A549 (cell line): ENCODE data around the gene CNKSR3. TPM values are rescaled to one million over a fixed set of nuclear protein-coding genes. Genes with fewer than 3 reads are reported as not detected.

ENCODE experiments used
- ATAC-seq, 2 experiments: fragments of 200-7000 bp in 1 of 2; fragments of >200 bp in 1 of 2; cut with Nextera tagmentation in 1 of 2; cut with Tn5 transposase in 1 of 2; 3 replicates each; pipeline versions ENCODE4 v1.8.0 to v1.9.1; 2018 to 2020; ENCODE audit warnings: mild to moderate bottlenecking in 1 of 2, moderate library complexity in 1 of 2
- CTCF ChIA-PET: fragments of 300-600 bp; sonication (Branson Sonifier 250); formaldehyde crosslinking; extraction: SDS; loops from one replicate; lab custom pipeline; 2021; ENCODE audit warnings: antibody characterized with exemption, inconsistent platforms; lab: Yijun Ruan, JAX
- POLR2A ChIA-PET: fragments of 350-600 bp; formaldehyde crosslinking; extraction: SDS; loops from one replicate; lab custom pipeline; 2021; ENCODE audit warnings: antibody characterized with exemption, inconsistent platforms; lab: Yijun Ruan, JAX
- DNase-seq, 2 experiments: peaks; one replicate each; pipeline versions ENCODE4 v3.0.0 to v3.0.0-alpha.2; 2011 to 2016; ENCODE audit warnings: low read depth in 1 of 2, low spot score in 1 of 2
- FAIRE-seq: peaks from 2 replicates; lab custom pipeline; 2011; peaks lifted over from hg19 to GRCh38; lab: Jason Lieb, UNC
- H3K27ac ChIP-seq, 2 experiments: fragments of >200 bp; sonication (Bioruptor Twin); formaldehyde crosslinking; 3 replicates each; pipeline ENCODE4 v1.5.1; 2016 to 2017
- H3K4me1 ChIP-seq: fragments of >200 bp; sonication (Bioruptor Twin); formaldehyde crosslinking; 3 replicates; pipeline ENCODE4 v1.6.1; 2016
- H3K4me2 ChIP-seq: fragments of >200 bp; sonication (Bioruptor Twin); formaldehyde crosslinking; 3 replicates; pipeline ENCODE4 v1.6.1; 2016
- H3K4me3 ChIP-seq: fragments of >200 bp; sonication (Bioruptor Twin); formaldehyde crosslinking; 3 replicates; pipeline ENCODE4 v1.5.1; 2016
- H3K9me3 ChIP-seq: fragments of >200 bp; sonication (Bioruptor Twin); formaldehyde crosslinking; 3 replicates; pipeline ENCODE4 v1.6.1; 2016
- CBX2 ChIP-seq: fragments of 200-600 bp; sonication (generic); IDR thresholded peaks from 2 replicates; pipeline ENCODE4 v1.6.1; 2016; ENCODE audit warnings: low read depth, mild to moderate bottlenecking, borderline replicate concordance
- CBX8 ChIP-seq: fragments of 200-600 bp; sonication (generic); IDR thresholded peaks from 2 replicates; pipeline ENCODE4 v1.6.1; 2016
- CHD4 ChIP-seq: fragments of 200-600 bp; sonication (generic); IDR thresholded peaks from 2 replicates; pipeline ENCODE4 v1.6.1; 2016; ENCODE audit warnings: antibody characterized with exemption, mild to moderate bottlenecking, borderline replicate concordance
- EHMT2 ChIP-seq: fragments of 200-600 bp; sonication (generic); IDR thresholded peaks from 2 replicates; pipeline ENCODE4 v1.6.1; 2016; ENCODE audit warnings: antibody characterized with exemption, low read depth, mild to moderate bottlenecking, moderate library complexity
- EP300 ChIP-seq, 2 experiments: fragments of >200 bp; sonication (Bioruptor Twin); formaldehyde crosslinking; IDR thresholded peaks; 2 replicates in 1 of 2; 3 replicates in 1 of 2; pipeline ENCODE4 v1.6.1; 2016 to 2017
- FOSB ChIP-seq: fragments of 250-450 bp; sonication (Bioruptor Pico); IDR thresholded peaks from 2 replicates; pipeline ENCODE4 v1.5.0; 2020; ENCODE audit warnings: mild to moderate bottlenecking, moderate library complexity
- HEYL ChIP-seq: fragments of 250-450 bp; sonication (Bioruptor Pico); IDR thresholded peaks from 2 replicates; pipeline ENCODE4 v1.8.0; 2021; ENCODE audit warnings: mild to moderate bottlenecking, moderate library complexity
- HOXB13 ChIP-seq: fragments of 250-450 bp; sonication (Bioruptor Pico); IDR thresholded peaks from 2 replicates; pipeline ENCODE4 v1.5.0; 2020; ENCODE audit warnings: low read depth, mild to moderate bottlenecking, moderate library complexity
- HOXB5 ChIP-seq: fragments of 250-450 bp; sonication (Bioruptor Pico); IDR thresholded peaks from 2 replicates; pipeline ENCODE4 v1.5.0; 2020; ENCODE audit warnings: mild to moderate bottlenecking, moderate library complexity
- JUN ChIP-seq, 2 experiments: fragments of >200 bp; sonication (Bioruptor Twin); formaldehyde crosslinking; IDR thresholded peaks; 2 replicates in 1 of 2; 3 replicates in 1 of 2; pipeline ENCODE4 v1.6.1; 2016 to 2017
- JUNB ChIP-seq: fragments of >200 bp; sonication (Bioruptor Twin); formaldehyde crosslinking; IDR thresholded peaks from 2 replicates; pipeline ENCODE4 v1.6.1; 2016
- MAFK ChIP-seq: fragments of 450-650 bp; IDR thresholded peaks from 2 replicates; pipeline ENCODE4 v1.6.1; 2014; ENCODE audit not compliant: partially characterized antibody
- MYC ChIP-seq: IDR thresholded peaks from 2 replicates; pipeline ENCODE4 v1.6.1; 2012; ENCODE audit warnings: mild to moderate bottlenecking, inconsistent platforms, low read length, improper control_type of control experiment, borderline replicate concordance
- NPAS2 ChIP-seq: fragments of 250-450 bp; sonication (Bioruptor Pico); IDR thresholded peaks from 2 replicates; pipeline ENCODE4 v1.8.0; 2022; ENCODE audit warnings: mild to moderate bottlenecking, moderate library complexity, borderline replicate concordance
- PBX3 ChIP-seq: IDR thresholded peaks from 2 replicates; pipeline ENCODE4 v1.6.1; 2012
- POLR2A ChIP-seq: IDR thresholded peaks from 2 replicates; pipeline ENCODE4 v1.6.1; 2012; ENCODE audit warnings: mild to moderate bottlenecking, low read length
- POLR2AphosphoS2 ChIP-seq: conservative IDR thresholded peaks from 2 replicates; pipeline ENCODE4 v1.6.1; 2012; ENCODE audit warnings: low read length, improper control_type of control experiment, inconsistent platforms
- TFCP2L1 ChIP-seq: fragments of 250-450 bp; sonication (Bioruptor Pico); IDR thresholded peaks from 2 replicates; pipeline ENCODE4 v1.5.0; 2021; ENCODE audit warnings: mild to moderate bottlenecking
- TP53 ChIP-seq: fragments of 250-450 bp; sonication (Bioruptor Pico); IDR thresholded peaks from 2 replicates; pipeline ENCODE4 v1.5.0; 2021; ENCODE audit warnings: mild to moderate bottlenecking, moderate library complexity
- USF2 ChIP-seq: fragments of 450-650 bp; IDR thresholded peaks from 2 replicates; pipeline ENCODE4 v1.6.1; 2014; ENCODE audit warnings: antibody characterized with exemption
- ZC3H11A ChIP-seq: fragments of 450-650 bp; IDR thresholded peaks from 2 replicates; pipeline ENCODE4 v1.6.1; 2014; ENCODE audit warnings: antibody characterized with exemption, mild to moderate bottlenecking
- ZFP36 ChIP-seq: fragments of 450-650 bp; IDR thresholded peaks from 2 replicates; pipeline ENCODE4 v1.6.1; 2014; ENCODE audit warnings: borderline replicate concordance; ENCODE audit not compliant: partially characterized antibody
- ZSCAN20 ChIP-seq: fragments of 250-450 bp; sonication (Bioruptor Pico); IDR thresholded peaks from 2 replicates; pipeline ENCODE4 v1.8.0; 2022; ENCODE audit warnings: mild to moderate bottlenecking, moderate library complexity
- WGBS: methylation state at CpG from one replicate; pipeline ENCODE4 v1.1.6; 2017; ENCODE audit errors: missing lambda C conversion rate; 5-methylcytosine and 5-hydroxymethylcytosine counted together
- polyA plus RNA-seq, 4 experiments: library from polyadenylated mRNA; depleted of rRNA in 3 of 4; stranded (reverse); fragments of >200 nt; fragmentation: RNase III in 1 of 4; extraction: RNeasy Plus Mini Kit Qiagen cat#74134 plus additional on column Dnase treatment in 1 of 4; gene quantifications; 2 replicates in 3 of 4; 3 replicates in 1 of 4; pipeline ENCODE4 v1.2.3, GENCODE V29; 2011 to 2017
- TF ChIP-seq, protein P1 (sequence below): fragments of 150-350 bp; IDR thresholded peaks from 2 replicates; pipeline ENCODE4 v1.6.1; 2014; ENCODE audit warnings: low read depth, mild to moderate bottlenecking, low read length
- TF ChIP-seq, protein P2 (sequence below): IDR thresholded peaks from 2 replicates; pipeline ENCODE4 v1.6.1; 2012; ENCODE audit warnings: low read depth, borderline replicate concordance

CNKSR3 gene
- polyA plus RNA-seq, 2 of the 4 experiments (the other 2 are of a cell fraction) = 2.9 to 3.5 TPM

GRCh38 chr6:154468760-154469159, 41.7 kb downstream of the CNKSR3 start:
- 91% methylated on average over 3 of the region's 3 CpGs for WGBS
- no peak for TF ChIP-seq CHD4
- no peak for TF ChIP-seq MYC
- no peak for TF ChIP-seq ZSCAN20 (CRISPR knock-in tag)
- Histone ChIP-seq H3K4me3 (no peak overlapping the region), H3K4me2 (no peak overlapping the region), H3K9me3 (0 out of 3 replicates have a peak, but pooled peaks cover 6% of the 10 kb centered on the region), H3K27ac (no peak overlapping the region), H3K4me1 (no peaks in the 10 kb centered on the region)
- no peak for DNase-seq
- ChIA-PET CTCF (no interaction called here), POLR2A (no interaction called here)
- ATAC-seq = no peak
- no peak for FAIRE-seq

- no peaks in the 10 kb centered on the region for H3K4me1 ChIP-seq
- no peak overlapping the region for H3K4me2 ChIP-seq
- WGBS = 84% methylated on average over 9 of the region's 9 CpGs
- POLR2A ChIA-PET = no interaction called here
- H3K9me3 ChIP-seq = 0 out of 3 replicates have a peak, but pooled peaks cover 6% of the 10 kb centered on the region
- FAIRE-seq = no peak
- H3K4me3 ChIP-seq = no peak overlapping the region
- no peak for ATAC-seq
- H3K27ac ChIP-seq = no peak overlapping the region
- no peak for DNase-seq
- CTCF ChIA-PET = no interaction called here
- no peak for TF ChIP-seq TFCP2L1 (CRISPR knock-in tag)
- TF ChIP-seq, protein P1, sequence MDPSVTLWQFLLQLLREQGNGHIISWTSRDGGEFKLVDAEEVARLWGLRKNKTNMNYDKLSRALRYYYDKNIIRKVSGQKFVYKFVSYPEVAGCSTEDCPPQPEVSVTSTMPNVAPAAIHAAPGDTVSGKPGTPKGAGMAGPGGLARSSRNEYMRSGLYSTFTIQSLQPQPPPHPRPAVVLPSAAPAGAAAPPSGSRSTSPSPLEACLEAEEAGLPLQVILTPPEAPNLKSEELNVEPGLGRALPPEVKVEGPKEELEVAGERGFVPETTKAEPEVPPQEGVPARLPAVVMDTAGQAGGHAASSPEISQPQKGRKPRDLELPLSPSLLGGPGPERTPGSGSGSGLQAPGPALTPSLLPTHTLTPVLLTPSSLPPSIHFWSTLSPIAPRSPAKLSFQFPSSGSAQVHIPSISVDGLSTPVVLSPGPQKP = no peak
- no peak for TF ChIP-seq PBX3
- TF ChIP-seq TP53 (CRISPR knock-in tag) = no peak
- TF ChIP-seq ZFP36 = no peak
- no peak for TF ChIP-seq JUN (IDR thresholded peaks at IDR 0.05)
- no peak for TF ChIP-seq EHMT2
- TF ChIP-seq FOSB = no peak
- TF ChIP-seq, all 56 proteins: peak for 0
Measured at GRCh38 chr6:154466971-154467679, 43.4 kb downstream of the CNKSR3 start.

DNA sequence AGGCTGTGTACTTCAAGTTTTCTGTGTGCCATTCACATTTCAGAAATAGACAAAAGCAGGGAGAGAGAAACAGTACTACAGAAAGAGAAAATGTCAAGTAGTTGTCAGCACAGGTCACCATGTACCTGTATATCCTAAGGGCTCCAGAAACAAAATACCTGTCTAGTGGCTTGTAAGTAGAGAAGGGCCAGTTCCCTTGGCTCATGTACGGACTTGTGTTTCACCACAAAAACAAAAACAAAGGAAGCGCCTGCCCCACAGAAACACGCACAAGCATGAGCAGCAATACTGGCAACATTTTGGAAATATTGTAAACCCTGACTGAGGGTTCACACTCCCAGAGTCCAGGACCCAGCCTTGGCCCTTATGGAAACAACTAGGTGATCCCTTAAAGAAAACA, 44.3 kb downstream of the CNKSR3 start:
- ChIA-PET CTCF (no interaction called here), POLR2A (no interaction called here)
- ATAC-seq = no peak
- no peak for FAIRE-seq
- DNase-seq = no peak
- Histone ChIP-seq H3K4me3 (no peak overlapping the region), H3K4me2 (no peak overlapping the region), H3K4me1 (no peaks in the 10 kb centered on the region), H3K9me3 (0 out of 3 replicates have a peak, but pooled peaks cover 6% of the 10 kb centered on the region), H3K27ac (no peak overlapping the region)
- WGBS = 96% methylated on average over 3 of the region's 3 CpGs
- TF ChIP-seq HEYL (no peak), MAFK (no peak), ZFP36 (no peak), NPAS2 (CRISPR knock-in tag) (no peak), POLR2A (no peak), ZC3H11A (no peak), FOSB (no peak), HOXB5 (CRISPR knock-in tag) (no peak), CBX8 (no peak), JUNB (no peak), POLR2AphosphoS2 (no peak), USF2 (no peak), CBX2 (no peak), HOXB13 (no peak), EP300 (IDR thresholded peaks at IDR 0.05) (no peak)
- TF ChIP-seq, protein P1 = no peak
- TF ChIP-seq, protein P2, sequence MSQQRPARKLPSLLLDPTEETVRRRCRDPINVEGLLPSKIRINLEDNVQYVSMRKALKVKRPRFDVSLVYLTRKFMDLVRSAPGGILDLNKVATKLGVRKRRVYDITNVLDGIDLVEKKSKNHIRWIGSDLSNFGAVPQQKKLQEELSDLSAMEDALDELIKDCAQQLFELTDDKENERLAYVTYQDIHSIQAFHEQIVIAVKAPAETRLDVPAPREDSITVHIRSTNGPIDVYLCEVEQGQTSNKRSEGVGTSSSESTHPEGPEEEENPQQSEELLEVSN = no peak
